HT1080 (cell line): Measurements from ENCODE around the gene SPDYE3. TPM values are rescaled to one million over a fixed set of nuclear protein-coding genes. Genes with fewer than 3 reads are reported as not detected.

Source experiments
- DNase-seq: peaks from one replicate; pipeline ENCODE4 v3.0.0-alpha.2; 2015; ENCODE audit warnings: low read depth
- small RNA-seq: library from RNA; depleted of rRNA; stranded (forward); fragments of <200 nt; gene quantifications from one replicate; pipeline ENCODE3, GENCODE V24; 2014
- total RNA-seq: library from RNA; depleted of rRNA; stranded (reverse); fragments of >200 nt; shearing (Covaris generic); gene quantifications from 2 replicates; pipeline ENCODE4 v1.2.3, GENCODE V29; 2014; rRNA removed

SPDYE3 gene
- total RNA-seq, 1 experiment from 2014 or later = not detected

- no peak for DNase-seq
These were observed 62.8 kb downstream of the SPDYE3 start for GRCh38 chr7:100370303-100370702.

- no peak for DNase-seq
These were observed 63.2 kb downstream of the SPDYE3 start for GRCh38 chr7:100370746-100371145.

- no peak for DNase-seq
These were observed 64.2 kb downstream of the SPDYE3 start for GRCh38 chr7:100371561-100372171.

Small RNA genes lying within 50 kb of the gene (small RNA-seq; reads per million reads assigned to genes)
- gene RF00019 = not detected

Other genes starting within 250 kb of the SPDYE3 start
- gene ZNF3, start 226.0 kb upstream of the SPDYE3 start, total RNA-seq = 21.3 and 24.2 TPM in 2 replicates
- 93.6 and 155 TPM in 2 replicates for gene COPS6, start 218.7 kb upstream of the SPDYE3 start, total RNA-seq
- gene MCM7, start 206.3 kb upstream of the SPDYE3 start, total RNA-seq = 350 and 387 TPM in 2 replicates
- 13.7 and 14.4 TPM in 2 replicates for gene AP4M1, start 206.1 kb upstream of the SPDYE3 start, total RNA-seq
- 25.4 and 34.4 TPM in 2 replicates for gene TAF6, start 188.3 kb upstream of the SPDYE3 start, total RNA-seq
- gene CNPY4, start 188.1 kb upstream of the SPDYE3 start, total RNA-seq = 11.8 and 12.0 TPM in 2 replicates
- gene MBLAC1, start 180.7 kb upstream of the SPDYE3 start, total RNA-seq = 1.6 and 2.6 TPM in 2 replicates
- gene LAMTOR4, start 158.8 kb upstream of the SPDYE3 start, total RNA-seq = 88.0 and 156 TPM in 2 replicates
- 14.1 and 17.4 TPM in 2 replicates for gene TRAPPC14, start 149.0 kb upstream of the SPDYE3 start, total RNA-seq
- 0.34 and 0.37 TPM in 2 replicates for gene GAL3ST4, start 139.1 kb upstream of the SPDYE3 start, total RNA-seq
- gene GPC2, start 130.3 kb upstream of the SPDYE3 start, total RNA-seq = 0.51 TPM in 1 of 2 replicates, not detected in the other
- 0.10 and 0.23 TPM in 2 replicates for gene STAG3, start 129.8 kb upstream of the SPDYE3 start, total RNA-seq
- not detected in 2 replicates for gene PVRIG, start 87.8 kb upstream of the SPDYE3 start, total RNA-seq
- gene PILRB, start 50.4 kb downstream of the SPDYE3 start, total RNA-seq = 21.5 and 23.4 TPM in 2 replicates
- gene PILRA, start 65.8 kb downstream of the SPDYE3 start, total RNA-seq = 0.61 and 1.2 TPM in 2 replicates
- gene ZCWPW1, start 121.0 kb downstream of the SPDYE3 start, total RNA-seq = 1.0 and 1.1 TPM in 2 replicates
- 69.7 and 86.6 TPM in 2 replicates for gene MEPCE, start 122.1 kb downstream of the SPDYE3 start, total RNA-seq
- gene PPP1R35, start 128.8 kb downstream of the SPDYE3 start, total RNA-seq = 47.7 and 64.3 TPM in 2 replicates
- 0.85 TPM in 1 of 2 replicates, not detected in the other for gene SPACDR, start 156.6 kb downstream of the SPDYE3 start, total RNA-seq
- 58.9 and 65.7 TPM in 2 replicates for gene TSC22D4, start 171.5 kb downstream of the SPDYE3 start, total RNA-seq
- gene NYAP1, start 176.2 kb downstream of the SPDYE3 start, total RNA-seq = 0.10 and 0.20 TPM in 2 replicates
- gene AGFG2, start 231.5 kb downstream of the SPDYE3 start, total RNA-seq = 13.5 and 19.9 TPM in 2 replicates